HG02870 (cell line): Measurements from ENCODE around the gene ANKRD63.

ENCODE experiments used
- ATAC-seq: cut with Tn5 transposase; IDR thresholded peaks from one replicate; pipeline ENCODE4 v1.9.1; 2021; ENCODE audit warnings: mild to moderate bottlenecking, moderate library complexity; ENCODE audit not compliant: unreplicated experiment

The ANKRD63 gene

GRCh38 chr15:40245666-40246450 lies 37.0 kb downstream of the ANKRD63 start:
- ATAC-seq = no peak

GRCh38 chr15:40244961-40245523 lies 37.8 kb downstream of the ANKRD63 start:
- ATAC-seq = no peak

- ATAC-seq = no peak
Measured at GRCh38 chr15:40243126-40243810, 39.6 kb downstream of the ANKRD63 start.

- ATAC-seq = no peak
Measured at GRCh38 chr15:40242601-40243000, 40.3 kb downstream of the ANKRD63 start.

- ATAC-seq = no peak
Measured at GRCh38 chr15:40242213-40242599, 40.7 kb downstream of the ANKRD63 start.

- ATAC-seq = no peak
Measured at GRCh38 chr15:40241269-40242212, 41.3 kb downstream of the ANKRD63 start.

- ATAC-seq = no peak
Measured at GRCh38 chr15:40240619-40241221, 42.1 kb downstream of the ANKRD63 start.

- ATAC-seq = no peak
Measured at GRCh38 chr15:40239693-40240618, 42.9 kb downstream of the ANKRD63 start.

GRCh38 chr15:40239404-40239692 lies 43.5 kb downstream of the ANKRD63 start:
- ATAC-seq = no peak

- no peak for ATAC-seq
Measured at GRCh38 chr15:40238532-40239403, 44.1 kb downstream of the ANKRD63 start, which contains the start of gene PAK6. TSS of gene PAK6 (plus strand) at chr15:40239063. CDS start at chr15:40264786, 25,723 bp downstream.

GRCh38 chr15:40235201-40235885 lies 47.5 kb downstream of the ANKRD63 start:
- no peak for ATAC-seq

- no peak for ATAC-seq
Measured at GRCh38 chr15:40234783-40235182, 48.1 kb downstream of the ANKRD63 start.

GRCh38 chr15:40233727-40234577 lies 48.9 kb downstream of the ANKRD63 start:
- ATAC-seq = no peak

- no peak for ATAC-seq
Measured at GRCh38 chr15:40232625-40233070, 50.2 kb downstream of the ANKRD63 start.
